ENCODE data around the gene NAALADL2. TPM values are rescaled to one million over a fixed set of nuclear protein-coding genes. Genes with fewer than 3 reads are reported as not detected.

Gene NAALADL2
- total and polyA plus RNA-seq, 2 experiments from 2014 or later, result 3.4 to 15.3 TPM

DNA sequence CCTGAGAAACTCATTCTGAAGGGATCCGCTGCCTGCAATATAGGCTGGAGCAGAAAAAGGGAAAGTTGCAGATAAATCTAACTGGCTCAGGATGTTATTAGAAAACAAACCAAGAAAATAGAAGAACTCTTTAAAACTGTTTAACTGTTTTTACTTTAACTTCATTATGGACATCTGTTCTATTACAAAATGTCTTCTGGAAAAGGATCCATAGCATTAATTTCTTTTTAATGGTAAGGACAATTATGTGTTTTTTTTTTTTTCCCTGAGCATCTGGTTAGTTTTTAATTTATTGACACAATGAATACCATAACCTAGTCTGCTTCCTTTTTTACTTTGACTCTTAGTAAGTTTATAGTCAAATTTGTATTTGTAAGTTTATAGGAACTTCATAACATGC, 239.5 kb downstream of the NAALADL2 start:
- Histone ChIP-seq H3K9me3 (ENCODE audit: low read depth) (no peaks in the 10 kb centered on the region), H3K27me3 (no peaks in the 10 kb centered on the region), H4K20me1 (ENCODE audit: insufficient read depth, poor library complexity, severe bottlenecking) (no peaks in the 10 kb centered on the region), H3K27ac (no peak overlapping the region), H3K4me2 (no peak overlapping the region), H3K4me3 (no peak overlapping the region), H3K36me3 (replicated peaks; ENCODE audit: insufficient read depth, low read depth) (no peaks in the 10 kb centered on the region), H2AFZ (no peak overlapping the region), H3K9me2 (replicated peaks; ENCODE audit: insufficient read depth) (no peaks in the 10 kb centered on the region), H3K79me2 (no peaks in the 10 kb centered on the region), H3K4me1 (ENCODE audit: insufficient read depth) (no peaks in the 10 kb centered on the region)
- WGBS (ENCODE audit: low lambda C conversion rate, missing lambda C conversion rate), result 83% methylated on average over 1 of the region's 1 CpG
- DNase-seq (ENCODE audit: low spot score), result no peak
- no peak for TF ChIP-seq EZH2phosphoT487 (IDR thresholded peaks at IDR 0.05; ENCODE audit: low read depth, severe bottlenecking, unreplicated experiment)
- TF ChIP-seq, protein P1, sequence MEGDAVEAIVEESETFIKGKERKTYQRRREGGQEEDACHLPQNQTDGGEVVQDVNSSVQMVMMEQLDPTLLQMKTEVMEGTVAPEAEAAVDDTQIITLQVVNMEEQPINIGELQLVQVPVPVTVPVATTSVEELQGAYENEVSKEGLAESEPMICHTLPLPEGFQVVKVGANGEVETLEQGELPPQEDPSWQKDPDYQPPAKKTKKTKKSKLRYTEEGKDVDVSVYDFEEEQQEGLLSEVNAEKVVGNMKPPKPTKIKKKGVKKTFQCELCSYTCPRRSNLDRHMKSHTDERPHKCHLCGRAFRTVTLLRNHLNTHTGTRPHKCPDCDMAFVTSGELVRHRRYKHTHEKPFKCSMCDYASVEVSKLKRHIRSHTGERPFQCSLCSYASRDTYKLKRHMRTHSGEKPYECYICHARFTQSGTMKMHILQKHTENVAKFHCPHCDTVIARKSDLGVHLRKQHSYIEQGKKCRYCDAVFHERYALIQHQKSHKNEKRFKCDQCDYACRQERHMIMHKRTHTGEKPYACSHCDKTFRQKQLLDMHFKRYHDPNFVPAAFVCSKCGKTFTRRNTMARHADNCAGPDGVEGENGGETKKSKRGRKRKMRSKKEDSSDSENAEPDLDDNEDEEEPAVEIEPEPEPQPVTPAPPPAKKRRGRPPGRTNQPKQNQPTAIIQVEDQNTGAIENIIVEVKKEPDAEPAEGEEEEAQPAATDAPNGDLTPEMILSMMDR (IDR thresholded peaks at IDR 0.05; ENCODE audit: poor library complexity), result no peak
- TF ChIP-seq EZH2 (IDR thresholded peaks at IDR 0.05; ENCODE audit: borderline replicate concordance), result no peak

DNA sequence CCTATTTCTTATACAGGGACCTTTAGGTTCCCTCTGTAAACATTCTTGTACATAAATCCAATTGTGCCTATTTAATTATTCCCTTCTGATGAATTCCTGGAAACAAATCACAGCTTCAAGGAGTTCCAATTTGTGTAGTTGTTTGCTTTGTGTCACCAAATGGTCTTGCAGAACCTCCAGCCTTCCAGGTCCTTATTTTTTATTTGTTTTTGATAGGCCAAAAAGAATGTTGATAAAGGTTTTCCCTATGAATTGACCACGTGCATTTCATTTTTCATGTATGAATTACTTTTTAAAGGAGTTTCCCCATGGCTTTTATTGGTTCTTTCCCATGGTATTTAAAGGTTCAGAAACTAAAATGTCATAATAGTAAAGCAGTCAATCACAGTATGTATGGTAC, 243.0 kb downstream of the NAALADL2 start:
- Histone ChIP-seq H3K9me3 (ENCODE audit: low read depth) (no peaks in the 10 kb centered on the region), H3K36me3 (replicated peaks; ENCODE audit: insufficient read depth, low read depth) (no peaks in the 10 kb centered on the region), H3K27ac (no peak overlapping the region), H3K4me2 (no peak overlapping the region), H3K9me2 (replicated peaks; ENCODE audit: insufficient read depth) (no peaks in the 10 kb centered on the region), H4K20me1 (ENCODE audit: insufficient read depth, poor library complexity, severe bottlenecking) (no peaks in the 10 kb centered on the region), H3K27me3 (no peaks in the 10 kb centered on the region), H2AFZ (no peak overlapping the region), H3K4me3 (no peak overlapping the region), H3K79me2 (no peaks in the 10 kb centered on the region), H3K4me1 (ENCODE audit: insufficient read depth) (no peaks in the 10 kb centered on the region)
- no peak for DNase-seq (ENCODE audit: low spot score)
- TF ChIP-seq EZH2phosphoT487 (IDR thresholded peaks at IDR 0.05; ENCODE audit: low read depth, severe bottlenecking, unreplicated experiment) (no peak), EZH2 (IDR thresholded peaks at IDR 0.05; ENCODE audit: borderline replicate concordance) (no peak)
- TF ChIP-seq, protein P1 (IDR thresholded peaks at IDR 0.05; ENCODE audit: poor library complexity), result no peak
- 64% methylated on average over 1 of the region's 1 CpG for WGBS (ENCODE audit: low lambda C conversion rate, missing lambda C conversion rate)

DNA sequence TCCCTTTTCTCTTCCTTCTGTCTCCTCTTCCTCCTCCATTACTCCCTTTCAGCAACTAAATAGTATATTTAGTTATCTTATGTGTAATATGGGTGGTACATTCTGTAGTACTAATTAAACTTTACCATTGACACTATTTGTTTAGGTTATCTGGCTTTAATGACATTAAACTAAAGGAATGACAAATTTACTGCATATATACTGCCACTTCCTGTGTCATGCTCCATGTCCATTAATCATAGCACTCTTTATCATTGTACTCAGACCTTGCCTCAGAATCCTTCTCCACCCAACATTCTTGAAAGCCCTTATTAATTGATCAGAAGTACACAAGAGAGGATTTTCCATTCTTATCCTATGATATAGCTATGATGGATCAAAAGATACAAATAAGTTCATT, 244.2 kb downstream of the NAALADL2 start:
- H3K9me2 ChIP-seq (replicated peaks; ENCODE audit: insufficient read depth), result no peaks in the 10 kb centered on the region
- no peak overlapping the region for H3K27ac ChIP-seq
- H3K4me3 ChIP-seq, result no peak overlapping the region
- TF ChIP-seq, protein P1 (IDR thresholded peaks at IDR 0.05; ENCODE audit: poor library complexity), result no peak
- no peak for TF ChIP-seq EZH2phosphoT487 (IDR thresholded peaks at IDR 0.05; ENCODE audit: low read depth, severe bottlenecking, unreplicated experiment)
- TF ChIP-seq EZH2 (IDR thresholded peaks at IDR 0.05; ENCODE audit: borderline replicate concordance), result no peak
- H3K4me1 ChIP-seq (ENCODE audit: insufficient read depth), result no peaks in the 10 kb centered on the region
- no peaks in the 10 kb centered on the region for H3K27me3 ChIP-seq
- DNase-seq (ENCODE audit: low spot score), result no peak
- no peak overlapping the region for H2AFZ ChIP-seq
- no peaks in the 10 kb centered on the region for H3K9me3 ChIP-seq (ENCODE audit: low read depth)
- H3K36me3 ChIP-seq (replicated peaks; ENCODE audit: insufficient read depth, low read depth), result no peaks in the 10 kb centered on the region
- no peaks in the 10 kb centered on the region for H4K20me1 ChIP-seq (ENCODE audit: insufficient read depth, poor library complexity, severe bottlenecking)
- H3K4me2 ChIP-seq, result no peak overlapping the region
- H3K79me2 ChIP-seq, result no peaks in the 10 kb centered on the region

DNA sequence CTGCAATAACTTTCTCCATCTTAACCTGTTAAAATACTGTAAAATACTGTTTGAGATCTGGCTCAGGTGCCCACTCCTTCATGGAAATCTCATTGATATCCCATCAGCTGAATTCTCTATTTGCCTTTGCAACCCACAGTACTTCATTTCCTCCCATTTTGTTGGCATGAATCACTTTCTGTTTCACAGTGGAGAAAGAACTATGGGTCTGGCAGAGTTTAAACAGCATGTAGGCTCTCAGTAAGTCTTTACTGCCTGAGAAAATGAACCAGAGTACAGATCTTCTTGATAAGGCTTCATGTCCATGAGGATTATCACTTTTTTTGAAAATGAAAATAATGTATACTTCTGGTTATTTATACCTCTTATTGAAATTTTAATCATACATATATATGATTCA, 245.9 kb downstream of the NAALADL2 start:
- H3K4me3 ChIP-seq, result no peak overlapping the region
- TF ChIP-seq EZH2phosphoT487 (IDR thresholded peaks at IDR 0.05; ENCODE audit: low read depth, severe bottlenecking, unreplicated experiment), result no peak
- no peak for TF ChIP-seq EZH2 (IDR thresholded peaks at IDR 0.05; ENCODE audit: borderline replicate concordance)
- TF ChIP-seq, protein P1 (IDR thresholded peaks at IDR 0.05; ENCODE audit: poor library complexity), result no peak
- H2AFZ ChIP-seq, result no peak overlapping the region
- H3K27me3 ChIP-seq, result no peaks in the 10 kb centered on the region
- DNase-seq (ENCODE audit: low spot score), result no peak
- no peaks in the 10 kb centered on the region for H3K79me2 ChIP-seq
- H3K36me3 ChIP-seq (replicated peaks; ENCODE audit: insufficient read depth, low read depth), result no peaks in the 10 kb centered on the region
- no peak overlapping the region for H3K4me2 ChIP-seq
- no peaks in the 10 kb centered on the region for H3K4me1 ChIP-seq (ENCODE audit: insufficient read depth)
- no peak overlapping the region for H3K27ac ChIP-seq
- H4K20me1 ChIP-seq (ENCODE audit: insufficient read depth, poor library complexity, severe bottlenecking), result no peaks in the 10 kb centered on the region
- H3K9me2 ChIP-seq (replicated peaks; ENCODE audit: insufficient read depth), result no peaks in the 10 kb centered on the region
- H3K9me3 ChIP-seq (ENCODE audit: low read depth), result no peaks in the 10 kb centered on the region

All from hepatocyte (in vitro differentiated cells).